ENCODE measurements around the gene RUNX1. TPM values are rescaled to one million over a fixed set of nuclear protein-coding genes. Genes with fewer than 3 reads are reported as not detected.

RUNX1 gene
- polyA plus RNA-seq, 5 donors, result 7.6 to 13.6 (median 8.9) TPM

DNA sequence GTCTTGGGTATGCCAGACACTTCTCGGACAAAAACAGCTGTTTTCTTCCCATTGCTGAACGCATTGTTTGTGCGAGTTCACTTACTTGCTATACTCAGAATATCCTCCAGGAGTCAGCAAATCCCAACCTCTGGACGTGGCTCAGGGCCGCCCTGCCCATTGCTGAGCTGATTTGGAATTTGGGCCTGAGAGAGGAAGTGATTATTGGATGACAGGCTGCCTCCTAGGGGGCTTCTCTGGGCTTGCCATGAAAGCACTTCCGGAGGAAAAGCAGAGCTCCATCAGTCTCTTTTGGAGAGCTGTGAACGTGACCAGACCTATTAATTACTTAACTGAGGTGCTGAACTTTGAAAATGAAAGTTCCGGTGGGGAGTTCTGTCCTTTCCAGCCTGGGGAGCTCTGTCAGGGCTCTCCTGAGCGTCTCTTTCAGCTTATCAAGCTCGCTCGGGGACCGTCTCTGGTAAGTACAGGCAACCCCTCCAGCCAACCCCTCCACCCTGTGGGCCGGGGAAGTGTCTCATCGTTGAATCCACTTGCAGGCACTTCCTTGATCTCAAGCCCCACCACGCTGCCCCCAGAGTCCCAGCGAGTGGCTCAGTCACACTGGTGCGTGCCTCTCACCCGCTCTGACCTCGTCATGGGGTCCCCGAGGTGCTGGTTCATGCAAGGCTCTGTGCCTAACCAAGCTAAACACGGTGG is 303.4 kb downstream of the RUNX1 start:
- DNase-seq, result peak; percentile 66 to 75

DNA sequence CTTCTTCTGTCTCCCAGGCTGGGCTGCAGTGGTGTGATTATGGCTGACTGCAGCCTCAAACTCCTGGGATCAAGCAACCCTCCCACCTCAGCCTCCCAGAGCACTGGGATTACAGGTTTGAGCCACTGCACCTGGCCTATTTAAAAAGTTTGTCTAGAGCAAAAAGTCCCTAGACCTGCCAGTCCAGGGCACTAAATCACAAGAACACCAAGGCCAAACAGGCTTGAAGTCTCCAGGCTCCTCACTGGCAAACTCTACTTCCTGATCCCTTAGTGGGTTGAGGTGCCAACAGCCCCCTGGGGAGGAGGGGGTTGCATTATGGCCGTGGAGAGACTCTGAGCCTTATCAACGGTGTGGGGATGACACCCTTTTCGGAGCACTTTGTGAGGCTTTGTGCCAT is 304.3 kb downstream of the RUNX1 start:
- DNase-seq, result no peak

DNA sequence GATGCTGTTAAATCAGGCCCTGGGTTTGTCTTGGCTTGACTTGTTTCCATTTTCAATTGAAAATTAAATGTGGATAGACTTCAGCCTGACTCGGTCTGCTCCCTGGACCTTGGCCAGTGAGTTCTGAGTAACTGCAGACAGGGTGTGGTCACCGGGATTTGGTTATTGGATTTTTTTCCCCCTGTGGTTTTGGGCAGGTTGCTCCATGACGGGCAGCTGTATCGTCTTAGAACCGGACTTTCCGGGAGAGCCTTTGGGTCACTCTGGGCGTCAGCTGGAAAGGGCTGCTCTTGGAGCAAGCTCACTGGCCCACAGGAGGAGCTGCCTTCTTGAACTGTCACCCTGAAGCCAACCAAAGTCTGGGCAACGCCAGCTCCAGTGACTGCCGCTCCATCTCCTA is 305.3 kb downstream of the RUNX1 start:
- no peak for DNase-seq

DNA sequence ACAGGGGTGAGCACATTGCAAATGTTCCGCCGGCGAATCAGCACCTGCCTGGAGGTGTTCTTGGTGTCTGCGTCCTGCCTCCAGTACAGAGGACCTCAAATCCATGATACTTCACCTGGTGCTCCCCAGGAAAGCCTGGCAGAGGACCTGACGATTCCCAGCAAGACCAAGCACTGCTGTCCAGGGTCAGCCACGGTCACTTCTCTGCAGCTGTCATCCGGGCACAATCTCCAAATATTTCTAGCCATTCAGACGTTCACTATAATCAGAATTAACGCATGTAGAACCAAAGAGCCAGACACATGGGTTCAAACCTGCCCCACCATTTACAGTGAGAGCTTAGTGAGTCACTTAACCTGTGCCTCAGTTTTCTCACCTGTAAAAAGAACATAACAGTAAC is 305.8 kb downstream of the RUNX1 start:
- DNase-seq, result no peak

DNA sequence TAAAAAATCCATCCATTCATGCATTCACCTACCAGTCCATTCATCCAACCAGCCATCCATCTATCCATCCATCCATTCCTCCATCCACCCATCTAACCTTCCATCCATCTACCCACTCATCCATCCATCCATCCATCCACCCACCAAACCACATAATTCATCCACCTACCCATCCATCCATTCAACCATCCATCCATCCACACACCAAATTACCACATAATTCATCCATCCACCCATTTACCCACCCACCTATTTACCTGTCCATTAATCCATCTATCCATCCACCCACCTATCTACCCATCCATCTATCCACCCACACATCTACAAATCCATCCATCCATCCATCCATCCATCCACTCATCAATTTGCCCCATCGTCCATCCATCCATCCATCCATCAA is 308.9 kb downstream of the RUNX1 start:
- DNase-seq, result no peak

Data from right lung (tissue), 5 donors.